Sciatic nerve (tissue), 2 donors: ENCODE data around the gene E2F6. TPM values are rescaled to one million over a fixed set of nuclear protein-coding genes. Genes with fewer than 3 reads are reported as not detected.
A peak's percentile ranks its signal among the peaks of the same experiment; 100 is the strongest.

ENCODE experiments used
- ATAC-seq: fragments of 200-7000 bp; cut with Tn5 transposase; one replicate; pipeline ENCODE4 v1.9.1; 2020; ENCODE audit warnings: mild to moderate bottlenecking, moderate library complexity
- DNase-seq: peaks from one replicate; pipeline ENCODE4 v3.0.0-alpha.2; 2020; ENCODE audit warnings: low spot score
- intact Hi-C: fragments of 100-400 bp; cut with DNase I; formaldehyde crosslinking; loops from one replicate; pipeline ENCODE4 v1.14.2; 2022
- total RNA-seq: library from RNA; stranded (reverse); fragmentation: NEBNext Ultra II Directional; extraction: Animal tissue kit (Norgen Biotek cat#: 25700); gene quantifications from one replicate; pipeline ENCODE4 v1.2.1, GENCODE V29; 2021
- donor health status: DM: no; HTN: no; CAD: no.
- donor health status: DM: no; HTN: no; CAD: no.

The E2F6 gene
- total RNA-seq, 1 donor from 2014 or later, result 14.1 TPM

DNA sequence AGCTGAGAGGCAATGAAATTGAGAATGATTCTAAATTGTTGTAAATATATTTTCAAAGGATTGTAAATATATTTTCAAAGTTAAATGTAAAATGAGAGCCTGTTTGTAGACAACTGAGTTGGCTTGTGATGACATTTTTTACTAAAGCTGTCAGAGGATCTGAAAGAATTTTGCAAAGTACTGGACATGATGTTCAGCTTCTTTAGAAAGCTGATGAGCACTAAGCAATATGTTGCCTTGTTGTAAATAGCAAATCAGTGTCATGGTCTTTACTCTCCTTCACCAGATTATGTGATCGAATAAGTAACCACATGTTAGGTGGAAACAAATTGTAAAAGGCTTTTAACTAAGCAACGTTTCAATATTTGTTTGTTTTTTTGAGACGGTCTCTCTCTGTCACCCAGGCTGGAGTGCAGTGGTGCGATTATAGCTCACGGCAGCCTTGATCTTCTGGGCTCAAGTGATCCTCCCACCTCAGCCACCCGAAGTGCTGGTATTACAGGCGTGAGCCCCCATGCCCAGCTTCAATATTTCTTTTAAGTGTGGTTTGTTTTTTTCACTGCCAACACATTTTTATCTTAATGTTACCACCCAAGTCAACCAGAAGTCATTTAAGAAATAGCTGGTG, 44.0 kb downstream of the E2F6 start:
- DNase-seq, result no peak
- ATAC-seq, result no peak
- intact Hi-C loops, result loop anchor here (10.0 kb wide), 1 partner anchor 587 kb away; no protein-coding TSS in a partner anchor

DNA sequence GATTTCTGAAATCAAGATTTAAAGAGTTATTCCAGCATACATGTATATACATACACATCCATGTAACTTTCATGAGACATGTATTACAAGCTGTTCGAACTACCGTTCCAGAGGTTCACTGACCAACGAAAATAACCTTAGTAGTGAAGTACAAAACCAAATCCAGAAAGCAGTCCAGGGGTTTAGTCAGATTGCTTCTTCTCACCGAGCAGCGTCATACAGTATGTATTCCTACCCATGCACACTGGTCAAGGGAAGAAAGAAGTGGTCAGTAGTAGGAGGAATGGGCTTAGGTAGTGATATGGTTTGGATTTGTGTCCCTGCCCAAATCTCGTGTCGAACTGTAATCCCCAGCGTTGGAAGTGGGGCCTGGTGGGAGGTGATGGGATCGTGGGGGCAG, 45.3 kb downstream of the E2F6 start:
- DNase-seq, result no peak
- ATAC-seq, result no peak
- intact Hi-C loops, result loop anchor here (10.0 kb wide), 1 partner anchor 586 kb away; no protein-coding TSS in a partner anchor

DNA sequence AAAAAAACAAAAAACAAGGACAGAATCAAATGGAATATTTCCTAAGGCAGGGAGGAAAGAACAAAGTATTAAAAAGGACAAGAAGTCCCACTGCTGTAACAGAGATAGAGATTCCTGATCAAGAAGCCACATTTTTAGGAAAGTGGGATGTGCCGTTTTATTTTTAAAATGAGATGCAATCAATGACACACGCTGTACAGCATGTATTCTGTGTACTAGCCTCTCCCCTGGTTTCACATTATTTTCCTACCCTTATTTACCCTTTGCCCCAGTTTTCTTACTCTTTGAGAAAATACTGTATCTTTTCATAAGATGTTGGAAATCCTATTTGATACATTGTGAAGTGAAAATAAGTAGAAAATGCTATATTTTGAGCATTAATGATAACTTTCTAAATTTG, 45.8 kb downstream of the E2F6 start:
- DNase-seq (no peak), ATAC-seq (peak; percentile 22)
- intact Hi-C loops, result loop anchor here (10.0 kb wide), 1 partner anchor 585 kb away; no protein-coding TSS in a partner anchor

DNA sequence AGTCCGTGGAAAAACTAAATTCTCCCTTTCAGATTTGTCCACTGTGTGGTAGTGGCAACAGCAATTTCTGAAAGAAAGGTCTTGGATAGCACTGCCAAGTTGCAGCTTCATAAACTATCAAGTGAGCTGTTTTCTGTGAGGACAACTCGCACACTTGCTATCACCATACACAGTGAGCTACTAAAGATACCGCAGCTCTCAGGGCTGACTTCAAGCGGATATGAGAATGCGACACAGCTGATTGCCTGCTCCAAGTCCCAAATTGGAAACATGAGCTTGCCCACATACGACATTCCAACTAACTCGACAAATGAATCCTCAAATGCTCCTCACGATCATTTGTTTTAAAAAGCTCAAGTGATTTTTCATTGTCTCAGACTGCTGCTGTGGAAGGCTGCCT, 46.2 kb downstream of the E2F6 start:
- no peak for DNase-seq
- peak; percentile 59 for ATAC-seq
- intact Hi-C loops, result loop anchor here (10.0 kb wide), 2 partner anchors 285 to 585 kb away; a partner anchor contains a TSS

DNA sequence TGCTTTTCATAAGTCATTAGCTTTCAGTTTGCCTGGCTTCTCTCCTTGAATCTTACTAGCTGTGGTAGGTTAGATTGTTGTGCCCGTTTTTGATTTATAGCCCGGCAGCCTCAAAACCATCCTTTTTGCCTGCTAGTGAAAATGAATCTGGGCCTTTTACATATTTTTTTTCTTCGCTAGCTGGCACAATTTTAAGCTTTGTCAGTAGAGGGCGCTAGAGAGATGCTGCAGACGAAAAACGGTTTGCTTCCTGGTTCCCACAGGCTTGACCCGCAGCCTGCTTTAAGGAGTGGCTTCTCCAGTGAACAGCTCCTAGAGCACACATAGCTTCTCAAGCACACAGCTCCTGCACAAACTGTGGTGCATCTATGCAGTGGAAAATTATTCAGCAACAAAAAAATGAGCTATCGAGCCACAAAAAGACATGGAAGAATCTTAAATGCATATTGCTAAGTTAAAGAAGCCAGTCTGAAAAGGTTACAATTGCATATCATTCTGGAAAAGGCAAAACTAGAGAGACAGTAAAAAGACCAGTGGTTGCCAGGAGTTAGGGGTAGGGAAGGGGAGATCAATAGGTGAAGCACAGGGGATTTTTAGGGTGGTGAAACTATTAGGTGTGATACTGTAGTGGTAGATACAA, 47.9 kb downstream of the E2F6 start:
- intact Hi-C loops, result loop anchor here (10.0 kb wide), 1 partner anchor 283 kb away; a partner anchor contains a TSS
- DNase-seq (no peak), ATAC-seq (no peak)

DNA sequence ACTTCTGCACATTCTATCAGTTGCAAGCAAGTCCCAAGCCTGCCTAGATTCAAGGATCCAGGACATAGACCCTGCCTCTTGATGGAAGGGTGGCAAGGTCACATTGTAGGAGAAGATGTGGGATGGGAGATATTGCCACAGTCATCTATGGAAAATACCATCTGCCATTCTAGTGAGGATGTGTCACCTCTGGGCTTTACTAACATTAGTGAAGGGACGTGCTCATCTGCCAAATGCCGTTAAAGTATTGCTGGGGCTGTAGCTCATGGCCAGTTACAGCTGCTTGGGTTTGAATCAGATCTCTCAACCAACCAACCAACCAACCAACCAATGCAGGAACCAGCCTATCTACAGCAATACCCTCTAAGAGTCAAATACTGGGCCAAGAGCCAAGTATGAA, 49.0 kb downstream of the E2F6 start:
- DNase-seq, result no peak
- intact Hi-C loops, result loop anchor here (10.0 kb wide), 1 partner anchor 282 kb away; a partner anchor contains a TSS
- ATAC-seq, result no peak

DNA sequence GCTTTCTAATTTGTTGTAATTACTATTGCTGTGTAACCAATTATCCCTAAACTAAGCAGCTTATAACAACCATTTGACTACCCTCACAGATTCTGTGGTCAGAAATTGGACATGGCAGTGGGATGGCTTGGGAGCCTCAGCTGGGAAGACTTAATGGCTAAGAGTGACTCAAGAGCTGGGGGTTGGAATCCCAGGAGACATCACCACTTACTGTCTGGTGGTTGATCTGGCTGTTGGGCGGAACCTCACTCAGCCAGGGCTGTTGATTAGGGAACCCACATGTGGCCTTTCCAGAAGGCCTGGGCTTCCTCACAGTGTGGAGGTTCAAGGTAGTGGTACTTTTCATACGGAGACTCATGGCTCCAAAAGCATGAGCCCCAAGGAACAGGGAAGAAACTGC, 49.8 kb downstream of the E2F6 start:
- DNase-seq, result no peak

DNA sequence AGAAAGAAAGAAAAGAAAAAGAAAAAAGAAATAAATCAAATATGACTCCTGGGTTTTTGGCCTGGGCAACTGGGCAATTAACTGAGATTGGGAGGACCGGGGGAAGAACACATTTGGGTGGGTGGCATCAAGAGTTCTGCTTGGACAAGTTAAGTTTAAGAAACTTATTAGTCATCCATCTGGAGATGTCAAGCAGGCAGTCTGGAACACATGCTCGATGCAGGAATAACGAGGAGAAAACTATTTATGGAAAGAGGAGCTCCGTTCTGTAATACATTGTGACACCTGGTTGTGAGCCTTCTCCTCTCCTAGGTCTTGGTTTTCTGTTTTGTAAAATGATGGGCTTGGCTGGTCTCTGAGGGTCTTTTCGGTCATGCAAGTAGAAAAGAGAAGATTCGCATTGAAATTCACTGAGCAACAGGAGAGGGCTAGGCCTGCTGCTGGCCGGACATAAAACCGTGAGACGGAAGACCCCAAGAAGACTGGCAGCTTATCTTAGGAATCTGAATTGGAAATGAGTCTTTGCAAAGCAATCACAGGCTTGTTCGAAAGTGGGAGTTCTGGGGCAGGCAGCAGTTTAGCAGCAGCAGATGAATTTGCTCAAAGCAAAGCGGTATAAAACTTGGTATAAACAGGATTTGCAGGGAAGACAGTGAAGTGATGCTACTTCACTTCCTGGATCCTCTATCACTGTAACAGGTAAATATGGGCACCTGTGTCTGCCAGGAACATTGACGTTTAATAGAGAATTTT, 51.4 kb downstream of the E2F6 start:
- ATAC-seq (no peak), DNase-seq (no peak)
- intact Hi-C loops, result loop anchor here (10.0 kb wide), 1 partner anchor 280 kb away; a partner anchor contains a TSS

More for the DNA sequence above, 49.8 kb downstream of the E2F6 start:
- intact Hi-C loops, result loop anchor here (10.0 kb wide), 1 partner anchor 281 kb away; a partner anchor contains a TSS
- ATAC-seq, result no peak

DNA sequence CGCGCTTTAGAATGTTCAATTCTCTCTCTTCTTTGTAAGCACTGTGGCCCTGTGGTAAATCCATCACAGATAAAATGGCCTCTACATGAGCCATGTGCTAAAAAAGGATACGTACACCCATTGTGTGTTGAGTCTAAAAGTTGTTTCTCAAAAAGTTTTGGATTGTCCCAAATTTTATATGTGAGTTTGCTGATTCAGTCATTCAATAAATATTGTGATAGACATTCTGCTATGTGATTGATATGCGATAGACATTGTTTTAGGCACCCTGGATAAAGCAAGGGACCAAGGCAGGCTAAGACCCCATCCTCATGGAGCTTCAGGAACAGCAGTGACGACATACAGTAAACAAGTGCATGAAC, 53.5 kb downstream of the E2F6 start:
- intact Hi-C loops, result loop anchor here (10.0 kb wide), 1 partner anchor 278 kb away; a partner anchor contains a TSS
- ATAC-seq (no peak), DNase-seq (no peak)

DNA sequence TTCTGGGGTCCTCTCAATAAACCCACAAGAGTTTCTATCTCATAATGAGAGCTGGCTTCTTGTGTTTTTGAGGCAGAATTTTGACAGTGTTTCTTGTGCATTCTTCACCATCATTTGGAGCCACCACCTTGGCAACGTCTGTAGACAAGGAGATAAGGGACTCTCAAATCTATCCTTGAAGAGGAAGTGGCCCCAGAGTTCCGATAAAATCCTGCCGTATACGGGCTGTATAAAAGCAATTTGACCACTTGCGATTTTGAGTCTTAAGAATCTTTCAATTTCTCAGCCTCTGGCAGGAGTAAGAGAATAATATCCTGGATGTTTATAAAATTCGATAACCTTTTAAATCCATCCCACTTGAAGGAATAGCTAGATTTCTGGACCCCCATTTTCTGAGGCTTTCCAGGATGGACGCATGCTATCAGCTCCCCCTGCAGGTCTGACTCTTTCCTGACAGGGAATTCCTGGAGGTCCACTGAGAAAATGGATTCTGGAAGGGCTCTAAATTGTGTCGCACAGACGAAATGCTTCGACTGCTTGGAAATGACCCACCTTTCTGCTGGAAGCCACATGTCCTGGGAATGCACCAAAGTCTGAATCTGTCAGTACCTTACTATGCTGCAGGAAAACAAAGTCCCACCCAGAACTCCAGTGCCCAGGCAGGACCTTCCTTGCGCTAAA, 54.1 kb downstream of the E2F6 start:
- intact Hi-C loops, result loop anchor here (10.0 kb wide), 1 partner anchor 277 kb away; a partner anchor contains a TSS
- ATAC-seq (peak; percentile 78), DNase-seq (peak; percentile 74)

DNA sequence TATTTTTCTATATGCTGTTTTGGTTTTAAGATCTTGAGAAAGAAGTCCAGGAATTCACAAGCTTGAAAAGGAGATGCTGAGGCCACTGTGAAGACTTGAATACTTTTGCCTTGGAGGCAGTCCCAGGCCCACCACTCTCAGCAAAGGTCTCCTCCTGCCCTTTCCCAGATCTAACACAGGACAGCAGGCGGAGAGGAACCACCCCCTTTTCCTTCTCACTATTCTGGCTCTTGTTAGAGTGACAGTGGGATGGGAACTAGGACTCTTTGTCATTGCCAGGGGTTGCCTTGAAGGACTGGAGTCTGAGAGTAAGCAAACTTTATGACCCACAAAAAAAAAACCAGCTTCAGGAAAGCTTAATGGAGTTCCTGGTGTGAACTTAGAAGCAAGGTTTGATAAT, 54.7 kb downstream of the E2F6 start:
- intact Hi-C loops, result loop anchor here (10.0 kb wide), 1 partner anchor 276 kb away; a partner anchor contains a TSS
- no peak for ATAC-seq
- no peak for DNase-seq

DNA sequence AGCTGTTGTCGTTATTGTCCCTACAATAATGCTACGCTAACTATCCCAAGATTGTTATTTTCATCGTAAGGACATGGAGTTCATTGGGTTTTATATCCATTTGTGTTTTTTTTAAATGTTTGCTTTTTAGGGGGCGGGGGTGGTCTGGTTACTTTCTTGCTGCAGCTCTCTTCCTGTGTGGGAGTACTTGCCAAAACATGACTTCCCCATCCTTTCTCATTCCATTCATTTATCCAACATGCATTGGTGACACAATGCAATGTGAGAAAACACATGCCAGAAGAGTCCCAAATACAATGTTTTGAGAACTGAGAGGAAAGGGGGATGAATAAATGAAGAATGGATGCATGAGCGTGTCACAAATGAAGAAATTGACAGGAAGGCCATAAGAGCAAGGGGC, 55.9 kb downstream of the E2F6 start:
- ATAC-seq, result no peak
- DNase-seq, result no peak
- intact Hi-C loops, result loop anchor here (10.0 kb wide), 1 partner anchor 275 kb away; a partner anchor contains a TSS

DNA sequence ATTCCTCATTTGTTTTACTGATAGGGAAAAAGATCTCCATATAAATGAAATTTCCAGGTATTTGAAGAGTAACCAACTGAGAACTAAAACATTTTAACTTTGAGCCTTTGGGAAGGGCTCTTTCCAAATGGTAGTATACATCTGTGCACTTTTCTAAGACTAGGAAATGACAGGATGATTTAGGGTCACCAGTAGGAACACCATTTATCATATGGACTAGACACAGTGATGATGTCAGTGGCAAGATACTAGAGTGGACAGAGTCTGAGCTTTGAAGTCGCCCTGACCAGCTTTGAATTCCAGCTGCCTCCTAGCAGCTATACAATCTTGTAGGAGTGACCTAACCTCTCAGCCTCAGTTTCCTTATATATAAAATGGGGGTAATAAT, 56.4 kb downstream of the E2F6 start:
- intact Hi-C loops, result loop anchor here (10.0 kb wide), 1 partner anchor 165 kb away; no protein-coding TSS in a partner anchor
- no peak for DNase-seq
- ATAC-seq, result no peak

DNA sequence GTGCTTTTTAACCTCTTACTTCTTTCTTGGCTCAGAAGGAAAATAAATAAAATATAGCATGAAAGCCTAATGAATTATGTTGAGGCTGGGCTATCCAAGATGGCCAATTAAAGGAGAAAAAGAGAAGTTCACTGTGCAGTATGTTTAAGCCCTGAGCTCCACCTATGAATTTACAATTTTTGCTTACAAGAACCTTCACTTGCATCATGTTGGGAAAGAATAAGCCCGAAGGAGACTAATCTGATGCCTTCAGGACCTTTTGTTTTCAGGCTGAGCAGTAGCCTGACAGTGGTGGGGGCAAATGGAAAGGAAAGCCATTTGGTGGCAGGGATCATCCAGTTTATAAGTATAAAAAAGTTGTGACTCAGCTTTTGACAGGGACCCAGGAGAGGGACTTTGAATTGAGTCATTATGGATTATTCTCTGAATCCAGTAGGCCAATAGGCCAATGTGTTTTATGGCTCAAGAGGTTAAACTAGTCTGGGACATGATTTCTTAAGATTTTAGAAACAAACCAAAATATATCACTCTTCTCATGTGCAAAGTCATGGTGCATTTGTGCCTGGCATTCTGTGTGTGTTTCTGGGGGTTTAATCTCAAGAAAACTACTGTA, 56.9 kb downstream of the E2F6 start:
- DNase-seq, result no peak
- ATAC-seq, result no peak
- intact Hi-C loops, result loop anchor here (10.0 kb wide), 1 partner anchor 164 kb away; no protein-coding TSS in a partner anchor

DNA sequence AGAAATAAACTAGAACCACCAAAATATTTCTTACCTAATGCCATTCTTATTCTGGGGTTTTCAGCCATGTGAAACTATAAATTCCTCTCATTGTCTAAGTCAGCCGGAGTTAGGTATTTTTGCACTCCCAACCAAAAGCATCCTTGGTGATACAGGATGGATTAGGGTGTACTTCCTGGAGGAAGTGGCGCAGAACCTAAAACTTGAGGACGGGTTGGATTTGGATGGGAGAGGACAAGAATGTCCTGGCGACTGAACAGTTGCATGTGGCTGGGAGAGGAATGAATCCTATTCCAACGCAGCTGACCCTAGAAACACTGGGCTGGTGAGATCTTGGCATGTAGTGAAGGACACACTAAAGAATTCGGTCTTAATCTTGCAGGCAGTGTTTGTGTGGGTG, 58.5 kb downstream of the E2F6 start:
- no peak for ATAC-seq
- no peak for DNase-seq
- intact Hi-C loops, result loop anchor here (10.0 kb wide), 1 partner anchor 163 kb away; no protein-coding TSS in a partner anchor

DNA sequence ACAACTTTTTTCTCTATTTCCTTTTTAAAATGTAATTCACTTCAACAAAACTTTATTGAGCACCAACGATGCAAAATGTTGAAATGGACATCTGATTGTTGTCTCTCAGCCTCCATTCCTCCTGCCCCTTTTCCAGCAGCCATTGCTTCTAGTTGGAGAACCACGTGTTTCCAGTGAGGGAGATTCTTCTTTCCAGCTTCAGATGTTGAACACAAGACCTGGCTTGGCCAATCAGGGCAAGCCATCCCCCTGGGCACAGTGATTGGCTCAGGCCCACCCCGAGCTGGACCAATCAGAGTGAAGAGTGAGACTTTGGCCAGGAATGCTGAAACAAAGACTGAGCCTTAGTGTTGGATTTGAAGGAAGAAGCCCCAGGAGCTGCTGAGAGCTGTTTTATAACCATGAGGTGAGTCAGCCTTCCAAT, 59.0 kb downstream of the E2F6 start:
- DNase-seq (no peak), ATAC-seq (peak; percentile 70)
- intact Hi-C loops, result loop anchor here (10.0 kb wide), 1 partner anchor 162 kb away; no protein-coding TSS in a partner anchor

DNA sequence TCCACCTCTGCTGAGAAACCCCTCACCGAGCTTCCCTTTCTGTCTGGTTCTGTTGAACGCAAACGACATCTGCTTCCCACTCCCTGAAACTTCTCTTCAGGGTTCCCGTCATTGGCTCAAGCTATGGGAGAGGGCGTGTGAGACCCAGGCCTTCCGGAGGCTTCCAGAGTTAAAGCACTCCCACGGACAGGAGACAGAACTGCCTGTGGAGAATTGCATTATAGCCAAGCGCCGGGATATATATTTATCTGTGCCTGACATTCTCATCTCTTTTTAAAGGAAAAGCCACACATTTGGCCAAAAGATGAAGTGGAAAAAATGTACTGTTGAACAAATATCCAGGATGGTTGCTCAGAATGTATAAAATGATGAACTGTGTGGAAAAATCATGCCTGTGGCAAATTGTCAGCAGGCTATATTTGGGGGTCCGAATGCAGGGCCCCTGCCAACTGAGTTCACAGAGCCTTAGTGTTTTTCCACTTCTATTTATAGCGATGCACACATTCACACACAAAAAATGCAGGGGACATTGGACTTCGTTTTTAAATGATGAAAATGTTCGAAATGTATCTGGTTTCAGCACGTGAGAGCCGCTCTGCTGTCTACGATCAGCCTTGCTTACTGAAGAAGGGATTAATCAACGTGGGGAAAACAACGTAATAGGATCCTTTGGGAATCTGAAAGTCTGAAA, 59.5 kb downstream of the E2F6 start:
- intact Hi-C loops, result loop anchor here (10.0 kb wide), 1 partner anchor 162 kb away; no protein-coding TSS in a partner anchor
- no peak for DNase-seq
- ATAC-seq, result peak; percentile 41
